Fibroblast of the conjunctiva (primary cell): Measurements from ENCODE around the gene HDX.
A peak's percentile ranks its signal among the peaks of the same experiment; 100 is the strongest.
"Not testable (repeated sequence)": the region's sequence is repeated elsewhere in the genome, so short reads cannot be mapped to it uniquely, and the experiment has no call there.

ENCODE experiments used
- DNase-seq: peaks from one replicate; pipeline ENCODE4 v3.0.0-alpha.2; 2010; ENCODE audit warnings: low read depth

Gene HDX, protein sequence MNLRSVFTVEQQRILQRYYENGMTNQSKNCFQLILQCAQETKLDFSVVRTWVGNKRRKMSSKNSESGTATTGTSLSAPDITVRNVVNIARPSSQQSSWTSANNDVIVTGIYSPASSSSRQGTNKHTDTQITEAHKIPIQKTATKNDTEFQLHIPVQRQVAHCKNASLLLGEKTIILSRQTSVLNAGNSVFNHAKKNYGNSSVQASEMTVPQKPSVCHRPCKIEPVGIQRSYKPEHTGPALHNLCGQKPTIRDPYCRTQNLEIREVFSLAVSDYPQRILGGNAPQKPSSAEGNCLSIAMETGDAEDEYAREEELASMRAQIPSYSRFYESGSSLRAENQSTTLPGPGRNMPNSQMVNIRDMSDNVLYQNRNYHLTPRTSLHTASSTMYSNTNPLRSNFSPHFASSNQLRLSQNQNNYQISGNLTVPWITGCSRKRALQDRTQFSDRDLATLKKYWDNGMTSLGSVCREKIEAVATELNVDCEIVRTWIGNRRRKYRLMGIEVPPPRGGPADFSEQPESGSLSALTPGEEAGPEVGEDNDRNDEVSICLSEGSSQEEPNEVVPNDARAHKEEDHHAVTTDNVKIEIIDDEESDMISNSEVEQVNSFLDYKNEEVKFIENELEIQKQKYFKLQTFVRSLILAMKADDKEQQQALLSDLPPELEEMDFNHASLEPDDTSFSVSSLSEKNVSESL

GRCh38 chrX:84501798-84502628 lies at the start of gene HDX:
HDX (minus strand) TSS chrX:84502453; CDS start chrX:84475397, 27,056 bp downstream.
- DNase-seq = peak; percentile 83

GRCh38 chrX:84541315-84541714 lies 39.1 kb upstream of the HDX start:
- DNase-seq = not testable (repeated sequence)

DNA sequence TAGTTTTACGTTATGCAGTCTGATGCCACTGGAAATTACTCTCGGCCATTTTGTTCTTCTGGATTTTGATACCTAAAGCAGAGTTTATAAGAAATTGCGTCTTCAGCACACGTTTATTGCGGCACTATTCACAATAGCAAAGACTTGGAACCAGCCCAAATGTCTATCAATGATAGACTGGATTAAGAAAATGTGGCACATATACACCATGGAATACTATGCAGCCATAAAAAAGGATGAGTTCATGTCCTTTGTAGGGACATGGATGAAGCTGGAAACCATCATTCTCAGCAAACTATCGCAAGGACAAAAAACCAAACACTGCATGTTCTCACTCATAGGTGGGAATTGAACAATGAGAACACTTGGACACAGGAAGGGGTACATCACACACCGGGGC lies 35.4 kb upstream of the HDX start:
- DNase-seq = not testable (repeated sequence)

DNA sequence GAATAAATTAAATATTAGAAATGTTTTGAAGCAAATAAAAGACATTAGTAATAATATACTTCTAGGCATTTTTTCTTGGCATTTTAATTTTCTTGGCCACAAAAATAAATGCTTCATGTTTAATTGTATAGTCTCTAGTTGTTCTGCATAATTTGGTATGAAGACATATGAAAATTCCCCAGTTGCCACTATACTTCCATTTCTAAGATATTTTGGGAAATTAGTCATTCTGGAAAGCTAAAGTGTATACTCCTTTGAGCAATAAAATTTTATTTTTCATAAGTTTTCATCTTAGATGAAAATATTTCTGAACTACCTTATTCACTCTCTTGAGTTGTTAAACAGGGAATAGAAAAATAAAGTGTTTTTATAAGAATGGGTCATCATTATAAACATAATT lies 13.8 kb downstream of the HDX start:
- DNase-seq = no peak

DNA sequence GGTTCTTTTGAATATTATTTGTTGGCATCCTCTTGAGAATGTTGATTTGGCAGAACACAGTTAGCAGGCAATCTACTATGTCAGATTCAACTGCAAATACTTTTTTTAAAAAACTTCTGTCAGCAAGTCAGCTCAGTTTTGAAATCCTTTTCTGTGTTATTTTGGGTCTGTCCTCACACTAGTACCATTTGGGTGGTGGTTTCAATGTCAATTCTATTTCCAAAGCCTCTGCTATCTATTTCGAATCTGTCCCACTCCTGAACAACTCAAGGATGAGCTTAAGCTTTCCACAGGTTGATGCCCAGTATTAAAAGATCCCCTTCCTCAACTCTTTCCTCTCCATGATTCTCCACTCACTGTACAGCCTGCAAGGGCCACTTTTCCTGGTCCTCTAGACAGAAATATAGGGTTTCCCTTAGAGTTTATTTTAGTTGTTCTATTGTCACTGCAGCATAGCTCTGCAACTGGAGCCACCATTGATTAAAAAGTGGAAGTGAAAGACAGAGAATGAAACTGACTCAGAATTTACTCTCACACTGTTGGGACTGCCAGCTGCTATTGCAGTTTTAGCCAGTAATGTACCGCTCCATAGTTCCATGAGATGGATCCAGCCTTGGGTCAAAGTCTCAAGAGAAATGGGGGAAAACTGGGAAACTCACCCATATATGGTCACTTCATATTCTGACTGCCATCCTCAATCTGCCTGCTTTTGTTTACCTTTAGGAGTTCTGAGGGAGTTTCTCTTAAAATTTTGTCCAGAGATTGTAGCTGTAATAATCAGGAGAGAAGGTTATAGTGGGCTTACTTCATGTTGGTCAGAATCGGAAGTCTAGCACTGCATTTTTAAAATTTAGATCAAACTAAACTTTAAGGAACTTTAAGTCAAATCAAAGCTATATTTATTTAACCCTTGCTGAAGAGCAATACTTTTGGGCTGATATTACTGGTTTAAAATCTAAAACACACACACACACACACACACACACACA lies 14.6 kb downstream of the HDX start:
- no peak for DNase-seq

DNA sequence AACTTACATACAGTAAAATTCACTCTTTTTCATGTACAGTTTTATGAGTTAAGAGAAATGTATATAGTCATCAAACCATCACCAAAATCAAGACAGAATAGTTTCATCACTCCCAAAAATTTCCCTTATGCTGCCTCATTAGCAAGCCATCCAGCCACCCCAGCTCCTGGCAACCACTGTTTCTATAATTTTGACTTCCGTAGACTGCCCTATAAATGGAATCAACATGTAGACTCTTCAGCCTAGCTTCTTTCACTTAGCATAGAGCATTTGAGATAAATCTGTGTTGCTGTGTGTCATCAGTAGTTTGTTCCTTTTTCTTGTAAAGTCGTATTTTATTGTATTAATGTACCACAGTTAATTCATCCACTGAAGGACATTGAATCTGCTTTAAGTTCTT lies 23.2 kb downstream of the HDX start:
- DNase-seq = no peak

GRCh38 chrX:84477114-84477513 lies 25.1 kb downstream of the HDX start:
- no peak for DNase-seq

- DNase-seq = no peak
Observed at GRCh38 chrX:84475596-84475995, 26.7 kb downstream of the HDX start.

DNA sequence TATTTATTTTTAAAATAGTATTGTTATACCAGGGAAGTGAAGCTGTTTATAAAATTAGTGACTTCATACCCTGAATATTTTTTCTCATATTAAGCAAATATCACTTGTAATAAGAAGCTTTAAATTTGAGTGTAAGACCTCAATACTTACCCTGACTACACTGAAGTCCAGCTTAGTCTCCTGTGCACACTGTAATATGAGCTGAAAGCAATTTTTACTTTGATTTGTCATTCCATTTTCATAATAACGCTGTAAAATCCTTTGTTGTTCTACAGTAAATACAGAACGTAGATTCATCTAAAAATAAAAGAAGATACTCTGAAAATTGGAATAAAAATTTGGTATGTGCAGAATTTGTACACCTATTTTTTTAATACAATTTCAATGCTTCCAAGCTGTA lies 27.2 kb downstream of the HDX start:
- DNase-seq = no peak

DNA sequence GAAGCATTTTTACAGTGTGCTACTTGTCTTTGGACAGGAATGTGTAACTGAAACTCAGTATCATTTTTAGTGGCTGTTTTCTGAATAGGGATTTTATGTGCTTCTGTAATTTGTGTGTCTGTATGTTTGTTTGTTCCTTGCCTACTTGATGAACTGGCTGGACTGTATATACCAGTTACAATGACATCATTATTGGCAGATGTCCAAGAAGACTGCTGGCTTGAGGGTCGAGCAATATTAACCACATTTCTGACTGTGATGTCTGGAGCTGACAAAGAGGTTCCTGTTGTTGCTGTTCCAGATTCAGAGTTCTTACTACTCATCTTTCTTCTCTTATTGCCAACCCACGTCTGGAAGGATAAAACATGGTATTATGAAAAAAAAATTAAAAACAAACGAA lies 33.0 kb downstream of the HDX start:
- DNase-seq = no peak

DNA sequence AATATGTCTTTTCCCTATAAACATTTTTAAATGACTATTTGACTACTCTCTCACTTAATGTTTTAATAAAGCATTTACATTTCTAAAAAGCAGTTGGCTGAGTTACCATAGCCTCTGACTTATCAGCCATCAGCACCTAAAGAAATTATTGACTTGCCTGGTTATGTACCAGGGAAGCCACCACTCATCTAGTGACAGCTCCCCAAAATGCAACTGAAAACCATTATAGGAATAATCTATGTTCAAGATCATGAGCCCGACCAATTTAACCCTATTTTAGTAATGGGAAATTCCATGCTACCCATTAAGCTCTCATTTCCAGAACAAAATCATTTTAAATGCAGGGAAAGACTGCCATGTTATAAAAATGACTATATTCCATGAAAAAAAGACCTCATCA lies 34.4 kb downstream of the HDX start:
- DNase-seq = no peak

- DNase-seq = no peak
Observed at GRCh38 chrX:84453351-84454246, 48.7 kb downstream of the HDX start.

DNA sequence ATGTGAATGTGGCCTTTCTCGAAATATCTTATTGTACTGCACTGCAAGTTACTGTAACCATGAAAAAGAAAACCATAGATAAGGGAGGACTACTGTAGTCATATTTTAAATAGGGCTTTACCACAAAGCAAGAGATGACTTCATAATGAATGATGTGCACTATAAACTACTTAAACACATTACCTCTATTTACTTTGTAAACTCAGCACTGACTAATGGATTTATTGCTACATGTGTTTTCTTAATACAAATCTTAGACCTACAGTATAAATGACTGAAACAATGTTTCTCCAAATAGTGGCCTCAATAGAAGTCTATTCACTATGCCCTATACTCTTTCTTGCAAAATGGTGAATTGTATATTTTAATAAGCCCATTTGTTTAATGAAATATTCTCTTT lies 61.1 kb downstream of the HDX start:
- DNase-seq = no peak

- no peak for DNase-seq
Observed at GRCh38 chrX:84415140-84415539, 87.1 kb downstream of the HDX start.

- DNase-seq = no peak
Observed at GRCh38 chrX:84363663-84364062, 138.6 kb downstream of the HDX start.

GRCh38 chrX:84363051-84363450 lies 139.2 kb downstream of the HDX start:
- DNase-seq = peak; percentile 18

DNA sequence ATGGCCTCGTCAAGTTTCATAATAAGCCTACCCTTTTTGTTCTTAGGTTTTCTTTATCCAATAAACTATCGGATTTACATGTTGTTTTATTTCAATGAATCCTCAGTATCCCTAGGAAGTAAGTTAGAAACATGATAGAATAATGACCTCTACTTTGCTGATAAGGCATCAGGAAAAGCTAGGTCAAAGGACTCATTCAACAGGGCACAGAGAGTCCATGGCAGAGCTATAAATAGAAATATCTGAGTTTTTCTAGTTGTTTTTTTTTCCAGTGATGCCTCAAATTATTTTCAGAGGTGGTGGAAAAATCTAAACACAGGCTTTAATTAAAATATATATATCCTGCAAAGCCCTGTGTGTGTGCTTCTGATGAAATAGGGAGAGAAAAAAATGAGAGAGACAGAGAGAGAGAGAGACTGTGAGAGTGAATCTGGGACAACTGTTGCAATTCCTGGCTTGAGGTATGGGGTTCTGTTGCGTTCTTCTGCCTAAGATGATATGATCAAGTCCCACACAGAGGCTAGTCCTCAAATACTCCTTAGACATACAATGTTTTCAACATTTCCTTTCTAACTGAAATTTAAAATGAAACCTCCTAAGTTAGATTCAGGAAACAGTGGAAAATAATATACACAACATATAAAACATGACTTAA lies 139.9 kb downstream of the HDX start:
- DNase-seq = peak; percentile 43

- no peak for DNase-seq
Observed at GRCh38 chrX:84358271-84358670, 144.0 kb downstream of the HDX start.

DNA sequence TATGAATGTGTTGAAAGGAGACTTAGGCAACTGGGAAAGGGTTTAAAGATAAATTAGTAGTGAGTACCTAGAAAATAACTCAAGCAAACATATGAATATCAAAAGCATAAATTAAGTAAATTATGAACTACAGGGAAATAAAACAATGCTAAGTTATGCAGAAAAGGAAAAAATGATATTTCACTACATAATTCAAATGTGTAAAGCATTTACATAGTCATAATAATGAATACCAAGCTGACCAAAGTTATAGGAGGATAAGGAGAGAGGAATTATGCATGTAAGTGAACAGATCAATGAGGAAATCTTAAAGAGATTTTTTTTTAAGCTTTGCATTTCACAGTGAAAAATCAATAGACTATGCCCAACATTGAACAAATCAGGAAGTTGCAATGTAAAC lies 145.0 kb downstream of the HDX start:
- no peak for DNase-seq

DNA sequence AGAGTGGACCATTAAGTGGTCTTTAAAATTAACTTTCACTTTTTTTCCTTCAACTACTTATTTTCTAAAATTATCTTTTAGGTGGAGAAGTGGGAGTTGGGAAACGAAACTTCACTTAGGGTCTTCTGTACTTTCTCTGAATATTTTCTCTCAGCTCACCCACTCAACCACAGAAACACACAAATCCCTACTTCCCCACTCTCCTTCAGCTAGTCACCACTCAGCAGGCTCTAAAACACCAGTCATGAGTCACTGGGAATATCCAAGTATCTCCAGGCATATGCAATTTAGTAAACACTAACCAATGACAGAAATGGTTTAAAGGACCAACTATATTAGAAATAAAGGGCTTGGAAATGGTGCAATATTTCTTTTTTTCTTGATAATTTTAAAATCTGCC lies 161.3 kb downstream of the HDX start:
- DNase-seq = no peak
